Skeletal muscle satellite cell (primary cell): ENCODE results near the gene COQ5.
"Not testable (repeated sequence)": the region's sequence is repeated elsewhere in the genome, so short reads cannot be mapped to it uniquely, and the experiment has no call there.

Source experiments
- H3K27me3 ChIP-seq: 2 replicates; pipeline ENCODE4 v1.7.0; 2013; ENCODE audit warnings: low read length; ENCODE audit not compliant: control insufficient read depth, insufficient read depth
- H3K36me3 ChIP-seq: 2 replicates; pipeline ENCODE4 v1.7.0; 2013; ENCODE audit warnings: mild to moderate bottlenecking, control low read depth, low read length; ENCODE audit not compliant: insufficient read depth
- H3K4me1 ChIP-seq: 2 replicates; pipeline ENCODE4 v1.7.0; 2013; ENCODE audit warnings: low read length; ENCODE audit not compliant: control insufficient read depth, insufficient read depth
- H3K4me2 ChIP-seq: 2 replicates; pipeline ENCODE4 v1.7.0; 2013; ENCODE audit warnings: mild to moderate bottlenecking, low read length
- H3K4me3 ChIP-seq: 2 replicates; pipeline ENCODE4 v1.7.0; 2013; ENCODE audit warnings: low read length
- H3K9ac ChIP-seq: 2 replicates; pipeline ENCODE4 v1.7.0; 2013; ENCODE audit warnings: mild to moderate bottlenecking, low read depth, low read length, moderate library complexity
- H3K9me3 ChIP-seq: replicated peaks from 2 replicates; pipeline ENCODE4 v1.7.0; 2013; ENCODE audit warnings: mild to moderate bottlenecking, control low read depth, low read length

Gene COQ5

DNA sequence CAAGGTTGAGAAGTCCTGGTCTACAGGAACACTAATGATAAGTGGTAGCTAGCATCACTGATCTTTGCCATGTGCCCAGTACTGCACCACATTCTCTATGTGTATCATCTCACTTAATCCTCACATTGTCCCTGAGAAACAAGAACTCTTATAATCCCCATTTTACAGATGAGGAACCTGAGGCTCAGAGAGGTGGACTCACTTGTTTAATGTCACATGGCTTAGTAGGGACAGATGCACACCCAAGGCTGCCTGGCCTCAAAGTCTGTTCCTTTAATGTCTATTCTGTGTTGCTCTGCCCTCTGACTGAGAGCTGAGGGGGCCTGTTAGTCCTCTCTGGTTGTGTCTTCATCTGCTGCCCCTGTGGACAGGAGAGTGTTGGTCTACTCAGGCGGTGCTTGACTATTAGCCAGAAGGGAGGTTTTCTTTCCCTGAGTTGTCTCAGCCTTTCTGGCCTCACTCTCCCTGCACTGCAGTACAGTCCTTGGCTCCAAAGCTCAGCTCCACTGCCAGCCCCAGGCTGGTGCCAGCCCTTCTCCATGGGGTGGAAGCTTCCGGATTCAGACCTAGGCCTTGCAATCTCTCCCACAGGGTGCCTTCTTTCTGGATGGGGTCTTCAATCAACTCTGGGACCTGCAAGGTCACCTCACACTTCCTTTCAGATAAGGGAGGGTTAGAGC is 38.0 kb downstream of the COQ5 start:
- Histone ChIP-seq H3K4me2 (no peak overlapping the region), H3K9me3 (no peaks in the 10 kb centered on the region), H3K4me3 (no peak overlapping the region), H3K9ac (no peak overlapping the region), H3K27me3 (no peaks in the 10 kb centered on the region), H3K4me1 (peaks cover 4% of the 10 kb centered on the region), H3K36me3 (peaks cover 6% of the 10 kb centered on the region)

GRCh38 chr12:120490325-120490724 is 38.6 kb downstream of the COQ5 start:
- H3K9me3 ChIP-seq: no peaks in the 10 kb centered on the region
- no peak overlapping the region for H3K4me3 ChIP-seq
- peaks cover 6% of the 10 kb centered on the region for H3K36me3 ChIP-seq
- no peak overlapping the region for H3K4me2 ChIP-seq
- H3K9ac ChIP-seq: no peak overlapping the region
- H3K4me1 ChIP-seq: peaks cover 4% of the 10 kb centered on the region
- no peaks in the 10 kb centered on the region for H3K27me3 ChIP-seq

- H3K4me2 ChIP-seq: no peak overlapping the region
- H3K9ac ChIP-seq: no peak overlapping the region
- H3K4me3 ChIP-seq: no peak overlapping the region
- no peaks in the 10 kb centered on the region for H3K27me3 ChIP-seq
- H3K36me3 ChIP-seq: peaks cover 6% of the 10 kb centered on the region
- H3K4me1 ChIP-seq: no peaks in the 10 kb centered on the region
- no peaks in the 10 kb centered on the region for H3K9me3 ChIP-seq
These were observed 39.9 kb downstream of the COQ5 start for GRCh38 chr12:120489018-120489417.

GRCh38 chr12:120488057-120488640 is 40.8 kb downstream of the COQ5 start:
- Histone ChIP-seq H3K27me3 (no peaks in the 10 kb centered on the region), H3K9ac (no peak overlapping the region), H3K9me3 (no peaks in the 10 kb centered on the region), H3K4me3 (no peak overlapping the region), H3K4me1 (no peaks in the 10 kb centered on the region), H3K4me2 (no peak overlapping the region), H3K36me3 (peaks cover 6% of the 10 kb centered on the region)

GRCh38 chr12:120487552-120487951 is 41.4 kb downstream of the COQ5 start:
- H3K27me3 ChIP-seq, H3K36me3 ChIP-seq, H3K9me3 ChIP-seq, H3K4me3 ChIP-seq, H3K4me1 ChIP-seq, H3K4me2 ChIP-seq, H3K9ac ChIP-seq: not testable (repeated sequence)

- H3K9me3 ChIP-seq: no peaks in the 10 kb centered on the region
- no peaks in the 10 kb centered on the region for H3K4me1 ChIP-seq
- H3K4me3 ChIP-seq: no peak overlapping the region
- no peaks in the 10 kb centered on the region for H3K27me3 ChIP-seq
- H3K36me3 ChIP-seq: no peaks in the 10 kb centered on the region
- H3K9ac ChIP-seq: no peak overlapping the region
- H3K4me2 ChIP-seq: no peak overlapping the region
These were observed 42.7 kb downstream of the COQ5 start for GRCh38 chr12:120485961-120486881.

GRCh38 chr12:120483621-120484020 is 45.3 kb downstream of the COQ5 start:
- Histone ChIP-seq H3K36me3 (no peaks in the 10 kb centered on the region), H3K9ac (no peak overlapping the region), H3K27me3 (no peaks in the 10 kb centered on the region), H3K4me1 (no peaks in the 10 kb centered on the region), H3K4me2 (no peak overlapping the region), H3K9me3 (no peaks in the 10 kb centered on the region), H3K4me3 (no peak overlapping the region)

- no peaks in the 10 kb centered on the region for H3K27me3 ChIP-seq
- H3K36me3 ChIP-seq: no peaks in the 10 kb centered on the region
- no peaks in the 10 kb centered on the region for H3K9me3 ChIP-seq
- H3K4me2 ChIP-seq: no peak overlapping the region
- H3K4me1 ChIP-seq: no peaks in the 10 kb centered on the region
- H3K9ac ChIP-seq: no peak overlapping the region
- H3K4me3 ChIP-seq: no peak overlapping the region
These were observed 47.8 kb downstream of the COQ5 start for GRCh38 chr12:120481022-120481767.

GRCh38 chr12:120480211-120480610 is 48.7 kb downstream of the COQ5 start:
- Histone ChIP-seq H3K9ac (no peak overlapping the region), H3K4me3 (no peak overlapping the region), H3K4me2 (no peak overlapping the region), H3K27me3 (no peaks in the 10 kb centered on the region), H3K9me3 (no peaks in the 10 kb centered on the region), H3K4me1 (no peaks in the 10 kb centered on the region), H3K36me3 (no peaks in the 10 kb centered on the region)

DNA sequence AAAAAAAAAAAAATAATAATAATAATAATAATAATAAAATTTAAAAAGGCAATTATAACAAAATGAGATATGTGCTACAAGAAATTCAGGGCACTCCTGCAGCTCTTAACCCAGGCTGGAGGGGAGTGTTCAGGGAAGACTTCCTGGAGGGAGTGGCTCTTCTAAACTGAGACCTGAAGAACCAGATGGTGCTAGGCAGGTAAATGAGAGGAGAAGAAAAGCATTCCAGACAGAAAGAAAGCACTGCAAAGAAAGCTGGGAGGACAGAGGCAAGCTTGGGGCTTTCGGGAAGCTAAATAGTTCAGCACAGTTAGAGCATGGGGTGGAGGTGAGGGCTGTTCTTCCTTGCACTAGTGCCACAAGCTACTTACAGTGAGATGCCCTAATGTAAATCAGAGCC is 49.5 kb downstream of the COQ5 start:
- no peak overlapping the region for H3K9ac ChIP-seq
- no peaks in the 10 kb centered on the region for H3K9me3 ChIP-seq
- peaks cover 4% of the 10 kb centered on the region for H3K4me1 ChIP-seq
- no peaks in the 10 kb centered on the region for H3K27me3 ChIP-seq
- H3K4me2 ChIP-seq: no peak overlapping the region
- no peaks in the 10 kb centered on the region for H3K36me3 ChIP-seq
- no peak overlapping the region for H3K4me3 ChIP-seq

DNA sequence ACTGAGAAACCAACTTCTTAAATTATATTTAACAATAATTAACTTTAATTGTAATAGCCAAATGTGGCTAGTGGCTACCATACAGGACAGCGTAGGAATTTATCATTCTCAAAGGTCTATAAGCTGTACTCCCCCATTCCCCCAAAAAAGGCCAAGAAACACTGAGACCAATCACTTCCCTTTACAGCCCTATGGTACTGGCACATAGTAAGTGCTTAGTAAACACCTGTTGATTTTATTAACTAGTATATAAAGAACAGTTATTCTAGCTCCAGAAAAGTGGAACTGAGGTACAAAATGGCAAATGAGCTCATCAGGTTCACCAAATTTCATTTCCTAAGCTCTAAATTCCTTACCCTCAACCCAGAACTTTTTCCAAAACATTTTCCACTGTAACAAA is 53.3 kb downstream of the COQ5 start:
- Histone ChIP-seq H3K4me1 (peaks cover 12% of the 10 kb centered on the region), H3K9me3 (no peaks in the 10 kb centered on the region), H3K4me3 (no peak overlapping the region), H3K27me3 (no peaks in the 10 kb centered on the region), H3K9ac (no peak overlapping the region), H3K36me3 (no peaks in the 10 kb centered on the region), H3K4me2 (no peak overlapping the region)
